ENCODE data around the gene ANTXR1.

ANTXR1 gene

GRCh38 chr2:69134306-69134945 lies 121.4 kb downstream of the ANTXR1 start:
- DNase-seq (ENCODE audit: low spot score): no peak

- no peak for DNase-seq (ENCODE audit: low spot score)
These were observed 125.3 kb downstream of the ANTXR1 start for GRCh38 chr2:69138247-69138772.

- no peak for DNase-seq (ENCODE audit: low spot score)
These were observed 125.9 kb downstream of the ANTXR1 start for GRCh38 chr2:69138793-69139459.

GRCh38 chr2:69139778-69140670 lies 127.0 kb downstream of the ANTXR1 start:
- no peak for DNase-seq (ENCODE audit: low spot score)

GRCh38 chr2:69141061-69141460 lies 128.1 kb downstream of the ANTXR1 start:
- no peak for DNase-seq (ENCODE audit: low spot score)

GRCh38 chr2:69143748-69144360 lies 130.9 kb downstream of the ANTXR1 start:
- DNase-seq (ENCODE audit: low spot score): no peak

GRCh38 chr2:69145204-69145603 lies 132.2 kb downstream of the ANTXR1 start:
- DNase-seq (ENCODE audit: low spot score): no peak

GRCh38 chr2:69147841-69148533 lies 135.0 kb downstream of the ANTXR1 start:
- DNase-seq (ENCODE audit: low spot score): no peak

- no peak for DNase-seq (ENCODE audit: low spot score)
These were observed 136.7 kb downstream of the ANTXR1 start for GRCh38 chr2:69149631-69150215.

GRCh38 chr2:69151931-69152330 lies 139.0 kb downstream of the ANTXR1 start:
- no peak for DNase-seq (ENCODE audit: low spot score)

- no peak for DNase-seq (ENCODE audit: low spot score)
These were observed 140.0 kb downstream of the ANTXR1 start for GRCh38 chr2:69152847-69153583.

- no peak for DNase-seq (ENCODE audit: low spot score)
These were observed 141.1 kb downstream of the ANTXR1 start for GRCh38 chr2:69154106-69154505.

- no peak for DNase-seq (ENCODE audit: low spot score)
These were observed 143.6 kb downstream of the ANTXR1 start for GRCh38 chr2:69156624-69157023.

GRCh38 chr2:69157441-69157840 lies 144.5 kb downstream of the ANTXR1 start:
- no peak for DNase-seq (ENCODE audit: low spot score)

GRCh38 chr2:69159986-69160385 lies 147.0 kb downstream of the ANTXR1 start:
- no peak for DNase-seq (ENCODE audit: low spot score)

- no peak for DNase-seq (ENCODE audit: low spot score)
These were observed 149.1 kb downstream of the ANTXR1 start for GRCh38 chr2:69162057-69162456.

- DNase-seq (ENCODE audit: low spot score): peak; percentile 6
These were observed 150.1 kb downstream of the ANTXR1 start for GRCh38 chr2:69163109-69163508.

- DNase-seq (ENCODE audit: low spot score): no peak
These were observed 150.6 kb downstream of the ANTXR1 start for GRCh38 chr2:69163556-69163955.

- DNase-seq (ENCODE audit: low spot score): no peak
These were observed 151.2 kb downstream of the ANTXR1 start for GRCh38 chr2:69164061-69164778.
